HepG2 (cell line): ENCODE results near the gene SEPTIN2. TPM values are rescaled to one million over a fixed set of nuclear protein-coding genes. Genes with fewer than 3 reads are reported as not detected.

Experiments used
- AKNA ChIP-seq: sonication (generic); formaldehyde crosslinking; IDR thresholded peaks from 2 replicates; pipeline ENCODE4 v1.4.0; 2020; ENCODE audit warnings: missing genetic modification reagents, borderline replicate concordance
- BRCA1 ChIP-seq: sonication (generic); formaldehyde crosslinking; IDR thresholded peaks from 2 replicates; pipeline ENCODE4 v1.4.0; 2020; ENCODE audit warnings: missing genetic modification reagents
- CBFB ChIP-seq: sonication (generic); formaldehyde crosslinking; IDR thresholded peaks from 2 replicates; pipeline ENCODE4 v1.4.0; 2020; ENCODE audit warnings: missing genetic modification reagents
- CENPBD1 ChIP-seq: sonication (generic); formaldehyde crosslinking; IDR thresholded peaks from 2 replicates; pipeline ENCODE4 v1.8.0; 2022; ENCODE audit warnings: missing genetic modification reagents, low read depth, mild to moderate bottlenecking, borderline replicate concordance
- EEA1 ChIP-seq: sonication (generic); formaldehyde crosslinking; IDR thresholded peaks from 2 replicates; pipeline ENCODE4 v1.5.1; 2020; ENCODE audit warnings: mild to moderate bottlenecking, missing genetic modification reagents, borderline replicate concordance
- EED ChIP-seq: sonication (generic); formaldehyde crosslinking; IDR thresholded peaks from 2 replicates; pipeline ENCODE4 v1.5.0; 2020; ENCODE audit warnings: mild to moderate bottlenecking, missing genetic modification reagents
- EHMT2 ChIP-seq: fragments of 200-600 bp; sonication (generic); IDR thresholded peaks from 2 replicates; pipeline ENCODE4 v1.7.0; 2017; ENCODE audit warnings: antibody characterized with exemption, low read depth, low read length, borderline replicate concordance
- ISL2 ChIP-seq: sonication (generic); formaldehyde crosslinking; IDR thresholded peaks from 2 replicates; pipeline ENCODE4 v1.5.0; 2020; ENCODE audit warnings: missing genetic modification reagents
- KLF13 ChIP-seq: sonication (generic); formaldehyde crosslinking; IDR thresholded peaks from 2 replicates; pipeline ENCODE4 v1.4.0; 2020; ENCODE audit warnings: mild to moderate bottlenecking, missing genetic modification reagents
- MED1 ChIP-seq: sonication (generic); formaldehyde crosslinking; IDR thresholded peaks from 2 replicates; pipeline ENCODE4 v1.4.0; 2020; ENCODE audit warnings: missing genetic modification reagents
- MXD1 ChIP-seq: sonication (generic); formaldehyde crosslinking; IDR thresholded peaks from 2 replicates; pipeline ENCODE4 v1.4.0; 2020; ENCODE audit warnings: mild to moderate bottlenecking, missing genetic modification reagents
- NFIB ChIP-seq: sonication (generic); formaldehyde crosslinking; IDR thresholded peaks from 2 replicates; pipeline ENCODE4 v1.9.0; 2021; ENCODE audit warnings: missing genetic modification reagents, mild to moderate bottlenecking, borderline replicate concordance
- NFKBIZ ChIP-seq: IDR thresholded peaks from 2 replicates; pipeline ENCODE4 v1.6.1; 2018; ENCODE audit warnings: missing genetic modification reagents, missing compliant biosample characterization
- NR1H2 ChIP-seq: sonication (generic); formaldehyde crosslinking; IDR thresholded peaks from 2 replicates; pipeline ENCODE4 v1.8.1; 2022; ENCODE audit warnings: low read depth, missing genetic modification reagents, borderline replicate concordance
- PHF21A ChIP-seq: sonication (generic); formaldehyde crosslinking; IDR thresholded peaks from 2 replicates; pipeline ENCODE4 v1.5.0; 2020; ENCODE audit warnings: mild to moderate bottlenecking, missing genetic modification reagents
- SRSF9 ChIP-seq: fragments of 200-400 bp; formaldehyde crosslinking; IDR thresholded peaks from 2 replicates; pipeline ENCODE4 v1.6.1; 2018; ENCODE audit warnings: borderline replicate concordance, mild to moderate bottlenecking, low read depth, low read length; ENCODE audit not compliant: insufficient read depth, poor library complexity, severe bottlenecking
- SYNCRIP ChIP-seq: fragments of 200-400 bp; formaldehyde crosslinking; IDR thresholded peaks from 2 replicates; pipeline ENCODE4 v1.6.1; 2018; ENCODE audit warnings: mild to moderate bottlenecking, low read depth, low read length; ENCODE audit not compliant: insufficient read depth
- TP53 ChIP-seq: sonication (generic); formaldehyde crosslinking; conservative IDR thresholded peaks from 2 replicates; pipeline ENCODE4 v1.4.0; 2020; ENCODE audit warnings: missing genetic modification reagents
- ZKSCAN1 ChIP-seq: fragments of 150-350 bp; IDR thresholded peaks from 2 replicates; pipeline ENCODE4 v1.6.1; 2014; ENCODE audit warnings: low read length
- ZKSCAN8 ChIP-seq: IDR thresholded peaks from 2 replicates; pipeline ENCODE4 v1.6.1; 2016; ENCODE audit warnings: borderline replicate concordance, missing genetic modification reagents, missing compliant biosample characterization
- ZNF205 ChIP-seq: IDR thresholded peaks from 2 replicates; pipeline ENCODE4 v1.6.1; 2018; ENCODE audit warnings: missing biosample characterization, missing genetic modification reagents
- ZNF296 ChIP-seq: sonication (generic); formaldehyde crosslinking; conservative IDR thresholded peaks from 2 replicates; pipeline ENCODE4 v1.5.0; 2020; ENCODE audit warnings: mild to moderate bottlenecking, missing genetic modification reagents
- ZNF546 ChIP-seq: sonication (generic); formaldehyde crosslinking; conservative IDR thresholded peaks from 2 replicates; pipeline ENCODE4 v1.8.1; 2023; ENCODE audit warnings: mild to moderate bottlenecking, missing genetic modification reagents
- ZNF556 ChIP-seq: sonication (generic); formaldehyde crosslinking; IDR thresholded peaks from 2 replicates; pipeline ENCODE4 v1.4.0; 2020; ENCODE audit warnings: mild to moderate bottlenecking, missing genetic modification reagents, borderline replicate concordance
- ZSCAN30 ChIP-seq: sonication (generic); formaldehyde crosslinking; IDR thresholded peaks from 2 replicates; pipeline ENCODE4 v1.5.0; 2020; ENCODE audit warnings: mild to moderate bottlenecking, missing genetic modification reagents
- polyA plus RNA-seq, 8 experiments: library from polyadenylated mRNA; depleted of rRNA in 3 of 8; stranded (reverse) in 7 of 8; unstranded in 1 of 8; fragments of >200 nt; fragmentation: Illumina TruSeq in 4 of 8; extraction: Trizol in 4 of 8; gene quantifications; 2 replicates each; pipeline versions ENCODE4 v1.2.1 to v1.2.3, GENCODE V29; 2011 to 2016; ENCODE audit warnings: low read depth in 4 of 8, missing spikeins in 1 of 8, mixed read lengths in 1 of 8; ENCODE audit not compliant: insufficient read depth in 1 of 8
- total RNA-seq, 5 experiments: library from RNA; depleted of rRNA; stranded (reverse); fragments of >200 nt; fragmentation: Illumina TruSeq; extraction: Trizol; gene quantifications; 2 replicates each; pipeline ENCODE4 v1.2.3, GENCODE V29; 2016; ENCODE audit warnings: low read depth in 1 of 5

Gene SEPTIN2
- total and polyA plus RNA-seq, 2 of the 13 experiments (the other 11 are each of a cell fraction or from before 2014, with no cell fraction given): 493 to 733 TPM

GRCh38 chr2:241315093-241315878, 439 bp upstream of the SEPTIN2 start, which contains the start of gene HDLBP (continued):
- TF ChIP-seq EED (CRISPR knock-in tag) (no peak), ZSCAN30 (peak; percentile 69; the same call in 1 of the 2 replicates), SYNCRIP (no peak), NR1H2 (CRISPR knock-in tag) (no peak), BRCA1 (CRISPR knock-in tag) (no peak), PHF21A (peak; percentile 48; the same call in 1 of the 2 replicates), NFIB (CRISPR knock-in tag) (no peak), KLF13 (no peak; the same call in none of the 2 replicates), ISL2 (CRISPR knock-in tag) (peak; percentile 69; the same call in 1 of the 2 replicates), MED1 (CRISPR knock-in tag) (peak; percentile 78), TP53 (CRISPR knock-in tag) (no peak), ZNF556 (CRISPR knock-in tag) (peak; percentile 98), ZNF205 (peak; percentile 79; the same call in 1 of the 2 replicates), AKNA (CRISPR knock-in tag) (no peak), NFKBIZ (CRISPR knock-in tag) (peak; percentile 90; the same call in 1 of the 2 replicates), ZNF296 (CRISPR knock-in tag) (no peak), MXD1 (peak; percentile 82), CBFB (CRISPR knock-in tag) (peak; percentile 46), ZNF546 (CRISPR knock-in tag) (peak; percentile 90; the same call in 1 of the 2 replicates), ZKSCAN8 (peak; percentile 28; the same call in 1 of the 2 replicates), CENPBD1 (no peak), SRSF9 (no peak), ZKSCAN1 (no peak), EEA1 (CRISPR knock-in tag) (peak; percentile 32; the same call in 1 of the 2 replicates), EHMT2 (peak; percentile 68; the same call in 1 of the 2 replicates)
